HK-2 (cell line): Measurements from ENCODE around the gene HIPK4.
"Not testable (repeated sequence)": the region's sequence is repeated elsewhere in the genome, so short reads cannot be mapped to it uniquely, and the experiment has no call there.

Source experiments
- DNase-seq: peaks from one replicate; pipeline ENCODE4 v3.0.0-alpha.2; 2018; ENCODE audit not compliant: unreplicated experiment

HIPK4 gene

DNA sequence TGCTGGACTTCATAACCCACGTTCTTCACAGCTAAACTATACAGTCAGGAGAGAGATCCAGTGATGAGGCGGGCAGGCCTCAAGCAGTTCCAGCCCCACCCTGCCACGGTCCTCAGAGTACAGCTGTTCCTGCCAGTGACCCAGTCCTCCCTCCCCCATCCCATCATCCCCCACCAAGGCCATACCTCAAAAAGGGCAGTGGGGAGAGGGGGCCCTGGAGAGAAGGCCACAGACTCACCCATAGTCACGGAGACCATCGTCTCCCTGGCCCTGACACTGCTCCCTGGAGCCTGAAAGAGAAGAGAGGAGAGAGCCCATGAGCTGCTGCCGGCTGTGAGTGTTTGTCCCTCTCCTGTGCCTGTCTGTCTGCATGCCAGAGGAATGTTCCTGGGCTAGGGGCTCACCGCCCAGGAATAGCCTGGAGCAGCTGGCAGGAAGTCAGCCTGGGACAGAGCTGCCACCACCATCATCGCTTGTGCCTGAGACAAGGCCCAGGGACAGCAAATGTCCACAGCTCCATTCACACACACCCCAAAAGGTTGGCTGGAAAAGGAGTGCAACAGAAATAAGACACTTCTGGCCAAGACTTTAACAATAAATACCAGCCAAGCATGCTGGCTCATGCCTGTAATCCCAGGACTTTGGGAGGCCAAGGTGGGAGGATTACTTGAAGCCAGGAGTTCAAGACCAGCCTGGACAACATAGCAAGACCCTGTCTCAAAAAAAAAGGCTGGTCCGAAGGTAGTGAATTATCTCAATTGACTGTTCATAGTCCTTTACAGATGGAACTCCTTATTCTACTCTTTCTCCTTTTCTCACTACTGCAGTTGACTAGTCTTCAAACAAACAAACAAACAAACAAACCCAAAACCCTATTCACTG, 48.1 kb downstream of the HIPK4 start:
- no peak for DNase-seq

DNA sequence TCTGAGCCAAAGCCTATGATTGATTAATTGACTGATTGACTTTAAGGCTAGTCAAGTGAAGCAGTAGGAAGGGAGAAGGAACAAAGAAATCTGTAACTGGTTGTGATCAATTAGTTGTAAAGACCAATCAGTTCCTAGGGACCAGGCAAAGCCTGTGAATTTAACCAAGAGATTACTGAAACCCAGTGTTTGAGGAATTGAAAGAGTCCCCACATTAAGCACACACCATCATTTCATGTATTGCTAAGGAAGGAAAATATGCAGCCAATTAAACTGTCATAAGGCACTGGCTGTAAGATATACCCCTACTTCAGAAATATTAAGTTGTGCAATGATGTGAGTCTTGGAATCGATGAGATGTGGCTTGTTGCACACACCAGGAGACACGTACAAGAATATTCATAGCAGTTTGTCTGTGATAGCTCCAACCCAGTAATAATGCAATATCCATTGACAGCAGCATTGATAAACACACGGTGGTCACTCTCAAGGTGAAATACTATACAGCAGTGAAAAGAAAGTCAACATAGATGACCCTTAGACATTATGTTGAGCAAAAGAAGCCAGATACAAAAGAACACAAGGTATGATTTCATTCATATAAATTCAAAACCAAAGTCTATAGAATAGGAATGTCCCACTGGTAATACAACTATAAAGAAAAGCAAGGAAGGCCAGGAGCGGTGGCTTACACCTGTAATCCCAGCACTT, 50.8 kb downstream of the HIPK4 start:
- DNase-seq = no peak

DNA sequence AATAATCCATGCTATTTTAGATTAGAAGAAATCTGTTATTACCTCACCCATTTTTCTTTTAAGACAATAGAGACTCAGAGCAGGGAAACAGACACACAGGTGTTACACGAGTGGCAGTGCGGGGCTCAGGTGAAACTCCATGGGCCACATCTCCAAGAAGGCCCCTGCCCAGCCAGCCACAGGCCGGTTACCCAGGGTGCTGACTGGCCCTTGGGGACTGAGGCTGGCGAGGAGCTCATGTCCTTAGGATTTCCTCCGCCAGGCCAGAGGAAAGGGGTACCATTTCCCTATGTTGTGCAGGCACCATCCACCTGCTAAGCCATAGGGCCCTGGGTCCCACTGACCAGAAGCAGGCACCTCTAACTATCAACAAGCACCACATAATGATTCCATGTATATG, 52.4 kb downstream of the HIPK4 start:
- no peak for DNase-seq

- no peak for DNase-seq
Measured at GRCh38 chr19:40337107-40337506, 52.9 kb downstream of the HIPK4 start.

- DNase-seq = no peak
Measured at GRCh38 chr19:40336601-40336900, 53.4 kb downstream of the HIPK4 start.

- DNase-seq = no peak
Measured at GRCh38 chr19:40335855-40336600, 54.0 kb downstream of the HIPK4 start.

DNA sequence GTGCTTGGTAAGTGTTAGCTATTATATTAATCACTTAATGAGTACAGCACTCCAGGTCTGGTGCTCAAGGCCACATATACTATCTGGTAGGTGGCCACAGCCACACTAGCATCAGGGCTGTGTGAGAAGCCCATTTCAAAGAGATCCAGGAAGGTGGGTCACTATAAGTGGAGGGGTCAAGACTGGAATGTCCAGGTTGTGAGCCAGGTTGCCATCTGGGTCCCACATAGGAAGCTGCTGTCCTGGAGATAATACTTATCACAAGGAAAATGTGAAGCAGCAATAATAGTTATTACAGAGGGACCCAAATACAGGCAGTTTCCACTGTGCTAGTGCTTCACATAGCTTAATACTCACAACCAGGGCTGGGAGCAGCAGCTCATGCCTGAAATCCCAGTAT, 54.9 kb downstream of the HIPK4 start:
- no peak for DNase-seq

- not testable (repeated sequence) for DNase-seq
Measured at GRCh38 chr19:40333083-40333482, 56.9 kb downstream of the HIPK4 start.

DNA sequence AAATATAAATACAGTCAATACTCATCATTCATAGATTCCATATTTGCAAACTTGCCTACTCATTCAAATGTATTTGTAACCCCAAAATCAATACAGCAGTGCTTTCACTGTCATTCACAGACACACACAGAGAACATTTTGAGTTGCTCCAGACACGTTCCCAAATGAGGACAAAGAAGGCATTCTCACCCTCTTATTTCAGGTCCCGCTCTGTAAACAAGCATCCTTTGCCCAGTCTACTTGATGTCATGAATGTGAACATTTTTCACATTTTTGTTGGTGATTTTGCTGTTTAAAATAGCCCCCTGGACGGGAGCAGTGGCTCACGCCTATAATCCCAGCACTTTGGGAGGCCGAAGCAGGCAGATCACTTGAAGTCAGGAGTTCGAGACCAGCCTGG, 57.3 kb downstream of the HIPK4 start:
- DNase-seq = no peak

DNA sequence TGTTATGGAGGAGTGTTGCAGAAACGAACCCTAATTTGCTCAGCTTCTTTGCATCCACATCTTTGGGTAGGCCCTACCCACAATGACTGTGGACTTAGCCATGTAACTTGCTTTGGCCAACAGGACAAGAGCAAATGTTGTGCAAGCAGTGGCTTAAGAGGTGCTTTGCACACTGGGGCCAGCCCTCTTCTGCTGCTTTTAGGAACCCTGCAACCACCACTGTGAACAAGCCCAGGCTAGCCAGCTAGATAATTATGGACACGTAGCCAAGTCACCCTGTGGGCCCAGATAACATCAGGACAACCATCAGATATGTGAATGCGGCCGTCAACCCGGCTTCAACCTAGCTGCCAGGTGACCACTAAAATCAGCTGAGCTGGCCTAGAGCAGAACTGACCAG, 58.9 kb downstream of the HIPK4 start:
- DNase-seq = no peak
